Bronchial epithelial cell (primary cell): Measurements from ENCODE around the gene KIF17. TPM values are rescaled to one million over a fixed set of nuclear protein-coding genes. Genes with fewer than 3 reads are reported as not detected.

Source experiments
- DNase-seq: peaks from one replicate; pipeline ENCODE4 v3.0.0-alpha.2; 2010; ENCODE audit warnings: low read depth
- FAIRE-seq: peaks from 2 replicates; lab custom pipeline; 2011; peaks lifted over from hg19 to GRCh38; lab: Jason Lieb, UNC
- H3K27me3 ChIP-seq: 2 replicates; pipeline ENCODE4 v1.5.1; 2011; ENCODE audit warnings: low read length; ENCODE audit not compliant: control insufficient read depth, insufficient read depth
- H3K36me3 ChIP-seq: 2 replicates; pipeline ENCODE4 v1.5.1; 2011; ENCODE audit warnings: low read length; ENCODE audit not compliant: control insufficient read depth, insufficient read depth
- H3K4me3 ChIP-seq: 2 replicates; pipeline ENCODE4 v1.5.1; 2011; ENCODE audit warnings: mild to moderate bottlenecking, low read depth, low read length, control low read depth
- total RNA-seq: library from RNA; depleted of rRNA; stranded (reverse); fragments of >200 nt; gene quantifications from 2 replicates; pipeline ENCODE4 v1.2.1, GENCODE V29; 2014
- TF ChIP-seq, protein P1 (sequence below): IDR thresholded peaks from 2 replicates; pipeline ENCODE4 v1.5.1; 2011; ENCODE audit warnings: mild to moderate bottlenecking, moderate library complexity, low read length, control low read depth, inconsistent platforms; ENCODE audit not compliant: insufficient read depth, severe bottlenecking

The KIF17 gene
- total RNA-seq, 1 donor from 2014 or later = 3.2 TPM

DNA sequence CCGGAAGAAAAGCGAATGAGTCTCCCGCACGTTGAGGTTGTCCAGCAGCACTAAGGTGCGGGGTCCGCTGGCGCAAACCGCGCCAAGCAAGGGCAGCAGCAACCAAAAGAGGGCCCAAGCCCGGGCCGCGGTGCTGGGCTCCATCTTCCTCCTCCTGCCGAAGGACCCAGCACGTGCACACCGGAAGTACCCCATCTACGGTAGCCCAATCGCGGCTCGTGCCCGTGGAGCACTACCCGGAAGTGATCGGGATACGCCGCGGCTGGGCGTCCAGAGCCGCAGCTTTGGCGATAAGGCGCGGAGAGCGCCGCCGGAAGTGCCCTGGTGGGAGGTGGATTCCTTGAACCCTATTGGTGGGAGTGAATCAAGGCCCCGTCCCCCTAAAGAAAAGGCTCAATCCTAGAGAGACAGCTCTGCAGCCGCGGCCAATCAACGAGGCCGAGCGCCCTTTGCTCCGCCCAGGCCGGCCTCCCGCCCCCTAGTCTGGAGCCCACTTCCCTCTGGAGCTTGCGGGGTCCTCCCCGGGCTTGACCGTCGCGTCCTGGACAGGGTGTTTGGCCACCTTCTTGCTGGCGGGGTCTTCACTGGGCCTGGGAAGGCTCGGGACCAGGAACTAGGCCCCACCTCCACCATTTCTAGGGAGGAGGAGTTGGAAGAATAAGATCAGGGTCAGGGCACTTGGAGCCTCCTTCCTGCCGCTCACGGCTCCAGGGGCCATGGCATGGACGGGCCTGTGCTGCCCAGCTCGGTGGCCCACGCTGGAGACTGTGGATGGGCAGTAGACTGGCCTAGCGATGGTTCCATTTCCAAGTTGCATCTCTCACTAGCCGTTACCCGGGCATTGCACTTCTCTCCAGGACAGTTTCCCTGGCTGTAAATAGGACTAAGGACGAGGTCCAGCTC, 56.3 kb downstream of the KIF17 start, which contains the start of gene DDOST:
Gene DDOST (minus strand): TSS at position 163 of the 903 bp plus-strand sequence. CDS start 19 bp downstream, at position 144.
- Histone ChIP-seq H3K27me3 (no peaks in the 10 kb centered on the region), H3K36me3 (peaks cover 5% of the 10 kb centered on the region), H3K4me3 (peak within 1 kb of the TSS; percentile 77)
- TF ChIP-seq, protein P1, sequence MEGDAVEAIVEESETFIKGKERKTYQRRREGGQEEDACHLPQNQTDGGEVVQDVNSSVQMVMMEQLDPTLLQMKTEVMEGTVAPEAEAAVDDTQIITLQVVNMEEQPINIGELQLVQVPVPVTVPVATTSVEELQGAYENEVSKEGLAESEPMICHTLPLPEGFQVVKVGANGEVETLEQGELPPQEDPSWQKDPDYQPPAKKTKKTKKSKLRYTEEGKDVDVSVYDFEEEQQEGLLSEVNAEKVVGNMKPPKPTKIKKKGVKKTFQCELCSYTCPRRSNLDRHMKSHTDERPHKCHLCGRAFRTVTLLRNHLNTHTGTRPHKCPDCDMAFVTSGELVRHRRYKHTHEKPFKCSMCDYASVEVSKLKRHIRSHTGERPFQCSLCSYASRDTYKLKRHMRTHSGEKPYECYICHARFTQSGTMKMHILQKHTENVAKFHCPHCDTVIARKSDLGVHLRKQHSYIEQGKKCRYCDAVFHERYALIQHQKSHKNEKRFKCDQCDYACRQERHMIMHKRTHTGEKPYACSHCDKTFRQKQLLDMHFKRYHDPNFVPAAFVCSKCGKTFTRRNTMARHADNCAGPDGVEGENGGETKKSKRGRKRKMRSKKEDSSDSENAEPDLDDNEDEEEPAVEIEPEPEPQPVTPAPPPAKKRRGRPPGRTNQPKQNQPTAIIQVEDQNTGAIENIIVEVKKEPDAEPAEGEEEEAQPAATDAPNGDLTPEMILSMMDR = peak; percentile 72
- FAIRE-seq = no peak
- DNase-seq = peak; percentile 95

DNA sequence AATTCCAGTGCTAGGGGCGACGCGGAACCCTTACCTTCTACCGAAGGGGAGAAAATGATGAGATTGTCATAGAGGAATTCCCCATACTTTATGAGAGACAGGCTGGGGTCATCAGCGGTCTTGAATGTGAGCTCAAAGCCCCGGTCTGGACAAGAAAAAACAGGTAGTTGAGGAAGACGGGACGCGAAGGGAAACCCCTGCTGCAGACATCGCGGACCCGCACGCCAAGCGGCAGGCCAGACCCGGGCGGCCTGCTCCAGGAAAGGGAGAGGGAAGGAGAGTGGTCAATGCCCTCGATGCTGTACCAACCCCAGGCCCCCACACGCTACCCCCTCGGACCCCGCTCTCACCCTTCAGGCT, 57.0 kb downstream of the KIF17 start:
- H3K4me3 ChIP-seq = peak overlapping the region; percentile 77
- TF ChIP-seq, protein P1 = no peak
- no peak for DNase-seq
- FAIRE-seq = no peak
- no peaks in the 10 kb centered on the region for H3K27me3 ChIP-seq
- H3K36me3 ChIP-seq = peaks cover 9% of the 10 kb centered on the region

DNA sequence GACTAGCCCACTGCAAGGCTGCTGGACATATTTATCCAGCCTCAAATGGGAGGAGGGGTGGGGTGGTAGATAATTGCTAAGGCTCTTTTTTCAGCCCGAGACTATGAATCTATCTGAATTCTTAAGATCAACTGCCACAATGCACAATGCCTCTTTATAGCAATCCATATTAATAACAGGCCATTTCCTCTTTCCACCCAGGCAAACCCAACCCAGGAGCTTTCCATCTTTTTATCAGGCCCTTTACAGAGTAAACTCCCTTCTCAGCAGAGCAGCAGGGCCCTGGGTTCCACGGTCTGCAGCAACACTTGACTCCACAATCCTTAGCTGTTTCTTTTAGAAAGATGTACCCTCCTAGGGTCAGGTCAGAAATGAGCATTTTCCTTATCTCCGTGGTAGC, 57.4 kb downstream of the KIF17 start:
- TF ChIP-seq, protein P1 = no peak
- FAIRE-seq (no peak), DNase-seq (no peak)
- no peaks in the 10 kb centered on the region for H3K27me3 ChIP-seq
- H3K36me3 ChIP-seq = peaks cover 14% of the 10 kb centered on the region
- peak overlapping the region; percentile 77 for H3K4me3 ChIP-seq

DNA sequence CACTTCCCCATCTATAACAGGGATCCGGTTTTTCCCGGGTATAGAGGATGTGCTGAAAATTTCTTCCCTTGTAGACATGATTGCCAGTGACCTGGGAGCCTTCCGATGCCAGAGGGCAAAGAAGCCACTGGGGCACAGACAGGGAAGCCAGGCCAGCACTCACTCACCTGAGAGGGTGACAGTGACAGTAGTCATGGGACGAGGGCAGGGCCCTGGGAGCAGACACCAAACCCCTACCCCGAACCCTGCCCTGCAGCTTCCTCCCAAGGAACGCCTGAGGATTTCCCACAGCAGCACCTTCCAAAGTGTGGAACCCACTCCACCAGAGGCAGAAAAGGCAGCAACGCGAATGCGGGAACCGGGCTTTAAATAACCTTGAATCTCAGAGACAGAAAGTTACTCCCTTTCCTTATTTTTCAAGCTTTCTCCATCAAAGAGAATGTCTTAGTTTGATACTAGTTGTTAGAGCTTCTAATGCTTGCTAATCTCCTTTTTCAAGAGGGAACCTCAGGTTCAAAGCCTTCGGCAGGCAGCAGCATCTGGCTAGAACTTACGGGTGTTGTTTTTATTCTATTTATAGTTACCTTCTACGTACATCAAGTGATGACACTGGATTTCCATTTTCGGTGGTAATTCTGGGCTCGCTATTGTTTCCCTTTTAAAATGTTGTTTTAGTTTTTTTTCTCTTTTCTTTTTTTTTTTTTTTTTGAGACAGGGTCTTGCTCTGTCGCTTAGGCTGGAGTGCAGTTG, 59.5 kb downstream of the KIF17 start:
- FAIRE-seq (no peak), DNase-seq (no peak)
- TF ChIP-seq, protein P1 = no peak
- no peak overlapping the region for H3K4me3 ChIP-seq
- peaks cover 27% of the 10 kb centered on the region for H3K36me3 ChIP-seq
- no peaks in the 10 kb centered on the region for H3K27me3 ChIP-seq

DNA sequence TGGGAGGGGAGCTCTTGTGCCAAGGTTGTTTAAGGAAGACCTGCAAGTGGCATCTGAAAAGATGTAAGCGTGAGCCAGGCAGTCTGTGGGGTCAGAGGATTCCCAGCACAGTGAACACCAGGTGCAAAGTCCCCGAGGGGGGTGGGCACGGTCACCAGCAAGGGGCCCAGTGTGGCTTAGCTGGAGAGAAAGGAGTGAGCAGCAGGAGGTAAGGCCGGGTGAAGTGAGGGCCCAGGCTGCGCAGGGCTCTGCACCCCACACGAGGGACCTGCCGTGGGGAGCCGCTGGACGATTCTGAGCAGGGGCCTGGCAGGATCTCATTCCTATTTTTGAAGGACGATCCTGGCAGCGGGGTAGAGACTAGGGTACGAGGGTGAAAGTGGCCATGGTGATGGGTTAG, 60.8 kb downstream of the KIF17 start:
- DNase-seq = no peak
- TF ChIP-seq, protein P1 = no peak
- FAIRE-seq = no peak
- no peak overlapping the region for H3K4me3 ChIP-seq
- no peaks in the 10 kb centered on the region for H3K27me3 ChIP-seq
- peaks cover 34% of the 10 kb centered on the region for H3K36me3 ChIP-seq
